B cell (primary cell): ENCODE measurements around the gene CD101. TPM values are rescaled to one million over a fixed set of nuclear protein-coding genes. Genes with fewer than 3 reads are reported as not detected.

Experiments used
- ATAC-seq: fragments of 200-7000 bp; cut with Tn5 transposase; one replicate; pipeline ENCODE4 v1.10.0; 2021; ENCODE audit warnings: low read depth, mild to moderate bottlenecking, moderate number of reproducible peaks, moderate library complexity
- CTCF ChIA-PET: fragments of 350-600 bp; sonication (Branson Sonifier 250); formaldehyde crosslinking; loops from one replicate; lab custom pipeline; 2021; ENCODE audit warnings: antibody characterized with exemption, inconsistent platforms; lab: Charles Lee
- POLR2A ChIA-PET: fragments of 350-600 bp; sonication (Branson Sonifier 250); formaldehyde crosslinking; loops from one replicate; lab custom pipeline; 2021; ENCODE audit warnings: antibody characterized with exemption; lab: Charles Lee
- DNase-seq: peaks from one replicate; pipeline ENCODE4 v3.0.0; 2013
- H2AFZ ChIP-seq: 2 replicates; pipeline ENCODE4 v1.6.1; 2012; ENCODE audit warnings: mild to moderate bottlenecking, low read depth, low read length; ENCODE audit not compliant: insufficient read depth, poor library complexity, severe bottlenecking
- H3K27ac ChIP-seq, 2 donors: 1 replicate in 1 of 2; 2 replicates in 1 of 2; pipeline ENCODE4 v1.5.1; 2012 to 2013; ENCODE audit warnings: low read length in 2 of 2, mild to moderate bottlenecking in 2 of 2, moderate library complexity in 1 of 2
- H3K27me3 ChIP-seq, 4 experiments: fragments of 200-600 bp in 1 of 4; sonication (generic) in 1 of 4; replicated peaks in 1 of 4; 1 replicate in 2 of 4; 2 replicates in 2 of 4; pipeline versions ENCODE4 v1.6.1 to v1.7.0; 2013 to 2016; ENCODE audit warnings: low read length in 3 of 4, mild to moderate bottlenecking in 2 of 4, mixed read lengths in 1 of 4, moderate library complexity in 1 of 4; ENCODE audit not compliant: insufficient read depth in 4 of 4, control insufficient read depth in 3 of 4; ENCODE audit errors: control extremely low read depth in 1 of 4
- H3K36me3 ChIP-seq, 2 experiments: replicated peaks in 1 of 2; 1 replicate in 1 of 2; 2 replicates in 1 of 2; pipeline versions ENCODE4 v1.6.1 to v1.7.1; 2013; ENCODE audit warnings: low read length in 1 of 2; ENCODE audit not compliant: insufficient read depth in 2 of 2, control insufficient read depth in 1 of 2; ENCODE audit errors: control extremely low read depth in 1 of 2, extremely low read depth in 1 of 2
- H3K4me1 ChIP-seq, 2 donors: fragments of 200-600 bp in 1 of 2; sonication (generic) in 1 of 2; 1 replicate in 1 of 2; 2 replicates in 1 of 2; pipeline versions ENCODE4 v1.5.1 to v1.6.1; 2013 to 2017; ENCODE audit warnings: low read length in 2 of 2; ENCODE audit not compliant: control insufficient read depth in 2 of 2, insufficient read depth in 2 of 2
- H3K4me2 ChIP-seq: replicated peaks from 2 replicates; pipeline ENCODE3; 2012; ENCODE audit warnings: mild to moderate bottlenecking, low read depth, low read length; ENCODE audit not compliant: poor library complexity, severe bottlenecking
- H3K4me3 ChIP-seq, 5 experiments: fragments of 200-600 bp in 1 of 5; sonication (generic) in 1 of 5; 1 replicate in 3 of 5; 2 replicates in 2 of 5; pipeline versions ENCODE4 v1.5.1 to v1.7.0; 2011 to 2016; ENCODE audit warnings: low read length in 4 of 5, mild to moderate bottlenecking in 4 of 5, low read depth in 2 of 5, control low read depth in 1 of 5, moderate library complexity in 1 of 5; ENCODE audit not compliant: insufficient read depth in 1 of 5; ENCODE audit errors: control extremely low read depth in 1 of 5, extremely low read depth in 1 of 5
- H3K79me2 ChIP-seq: fragments of 200-600 bp; sonication (generic); one replicate; pipeline ENCODE4 v1.6.0; 2016; ENCODE audit warnings: low read length; ENCODE audit not compliant: control insufficient read depth, insufficient read depth
- H3K9ac ChIP-seq: fragments of 200-600 bp; sonication (generic); 2 replicates; pipeline ENCODE4 v1.6.1; 2017; ENCODE audit warnings: mild to moderate bottlenecking, low read length, moderate library complexity
- H3K9me3 ChIP-seq, 3 donors: one replicate each; pipeline versions ENCODE4 v1.6.1 to v1.7.1; 2013; ENCODE audit warnings: low read length in 2 of 3; ENCODE audit not compliant: control insufficient read depth in 2 of 3, insufficient read depth in 1 of 3; ENCODE audit errors: control extremely low read depth in 1 of 3
- H4K20me1 ChIP-seq: 2 replicates; pipeline ENCODE4 v1.6.0; 2012; ENCODE audit warnings: mild to moderate bottlenecking, low read length; ENCODE audit not compliant: insufficient read depth, control insufficient read depth, poor library complexity, severe bottlenecking
- H3K27ac Mint-ChIP-seq: one replicate; pipeline ENCODE4 v1.8.0; 2021; ENCODE audit warnings: mixed read lengths
- H3K27me3 Mint-ChIP-seq: one replicate; pipeline ENCODE4 v1.8.0; 2021; ENCODE audit warnings: mixed read lengths
- H3K4me1 Mint-ChIP-seq: one replicate; pipeline ENCODE4 v1.8.0; 2021; ENCODE audit warnings: mixed read lengths
- H3K4me3 Mint-ChIP-seq: one replicate; pipeline ENCODE4 v1.8.0; 2021; ENCODE audit warnings: mixed read lengths
- H3K9me3 Mint-ChIP-seq: one replicate; pipeline ENCODE4 v1.8.0; 2022; ENCODE audit warnings: mixed read lengths; ENCODE audit not compliant: insufficient read depth
- EZH2 ChIP-seq: IDR thresholded peaks from 2 replicates; pipeline ENCODE4 v1.6.1; 2012; ENCODE audit warnings: borderline replicate concordance, low read depth, mild to moderate bottlenecking, moderate library complexity, low read length; ENCODE audit not compliant: insufficient read depth, poor library complexity, severe bottlenecking
- WGBS: methylation state at CpG from one replicate; pipeline ENCODE4 v1.1.5; 2013; ENCODE audit warnings: missing lambda C conversion rate; ENCODE audit not compliant: insufficient coverage; 5-methylcytosine and 5-hydroxymethylcytosine counted together
- intact Hi-C: fragments of 100-400 bp; cut with micrococcal nuclease; formaldehyde crosslinking; loops from one replicate; pipeline ENCODE4 v1.10.0; 2022
- polyA plus RNA-seq: library from polyadenylated mRNA; depleted of rRNA; stranded (reverse); fragments of >200 nt; gene quantifications from 2 replicates; pipeline ENCODE4 v1.2.3, GENCODE V29; 2012
- total RNA-seq, 2 donors: library from RNA; stranded (reverse); fragments of 120-200 nt in 1 of 2; gene quantifications; 1 replicate in 1 of 2; 2 replicates in 1 of 2; pipeline versions ENCODE4 v1.2.3 to v1.2.4, GENCODE V29; 2013 to 2022
- TF ChIP-seq, protein P1 (sequence below): fragments of 200-600 bp; IDR thresholded peaks from one replicate; pipeline ENCODE4 v1.8.0; 2022; ENCODE audit warnings: antibody characterized with exemption, mild to moderate bottlenecking

The CD101 gene
- total and polyA plus RNA-seq, 2 donors (not counting 1 experiment from before 2014, with no cell fraction given), result 0.19 TPM; not detected in 1

DNA sequence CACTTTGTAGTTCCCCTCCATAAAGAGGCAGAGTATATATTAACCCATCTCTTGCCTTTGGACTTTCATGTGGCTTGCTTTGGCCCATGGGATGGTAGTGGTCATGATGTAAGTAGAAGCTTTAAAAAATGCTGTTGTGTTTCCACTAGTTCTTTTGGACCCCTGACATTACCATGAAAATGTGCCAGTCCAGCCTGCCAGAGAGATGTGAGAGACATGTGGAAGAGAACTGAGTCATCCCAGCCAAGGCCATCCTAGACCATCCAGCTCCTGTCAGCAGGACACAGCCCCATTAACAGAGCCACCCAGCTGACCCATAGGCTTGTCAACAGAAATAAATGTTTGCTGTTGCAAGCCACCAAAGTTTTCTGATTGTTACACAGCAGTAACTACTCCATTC, 3.9 kb upstream of the CD101 start:
- no peaks in the 10 kb centered on the region for H3K27me3 ChIP-seq
- no peak overlapping the region for H3K27ac ChIP-seq
- no peaks in the 10 kb centered on the region for H4K20me1 ChIP-seq
- no peaks in the 10 kb centered on the region for H3K27me3 Mint-ChIP-seq
- no peak overlapping the region for H3K9ac ChIP-seq
- ChIA-PET POLR2A (no interaction called here), CTCF (no interaction called here)
- H3K36me3 ChIP-seq, result no peaks in the 10 kb centered on the region
- no peak for ATAC-seq
- intact Hi-C loops, result no loop called here
- no peak overlapping the region for H3K4me3 ChIP-seq
- H3K79me2 ChIP-seq, result no peaks in the 10 kb centered on the region
- peaks cover 0 to 13% of the 10 kb centered on the region in 2 donors for H3K4me1 ChIP-seq
- no peak for TF ChIP-seq EZH2
- TF ChIP-seq, protein P1, sequence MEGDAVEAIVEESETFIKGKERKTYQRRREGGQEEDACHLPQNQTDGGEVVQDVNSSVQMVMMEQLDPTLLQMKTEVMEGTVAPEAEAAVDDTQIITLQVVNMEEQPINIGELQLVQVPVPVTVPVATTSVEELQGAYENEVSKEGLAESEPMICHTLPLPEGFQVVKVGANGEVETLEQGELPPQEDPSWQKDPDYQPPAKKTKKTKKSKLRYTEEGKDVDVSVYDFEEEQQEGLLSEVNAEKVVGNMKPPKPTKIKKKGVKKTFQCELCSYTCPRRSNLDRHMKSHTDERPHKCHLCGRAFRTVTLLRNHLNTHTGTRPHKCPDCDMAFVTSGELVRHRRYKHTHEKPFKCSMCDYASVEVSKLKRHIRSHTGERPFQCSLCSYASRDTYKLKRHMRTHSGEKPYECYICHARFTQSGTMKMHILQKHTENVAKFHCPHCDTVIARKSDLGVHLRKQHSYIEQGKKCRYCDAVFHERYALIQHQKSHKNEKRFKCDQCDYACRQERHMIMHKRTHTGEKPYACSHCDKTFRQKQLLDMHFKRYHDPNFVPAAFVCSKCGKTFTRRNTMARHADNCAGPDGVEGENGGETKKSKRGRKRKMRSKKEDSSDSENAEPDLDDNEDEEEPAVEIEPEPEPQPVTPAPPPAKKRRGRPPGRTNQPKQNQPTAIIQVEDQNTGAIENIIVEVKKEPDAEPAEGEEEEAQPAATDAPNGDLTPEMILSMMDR, result no peak
- no peaks in the 10 kb centered on the region for H3K9me3 ChIP-seq
- no peak for DNase-seq
- no peak overlapping the region for H3K4me2 ChIP-seq
- no peak overlapping the region for H2AFZ ChIP-seq
- no peak overlapping the region for H3K27ac Mint-ChIP-seq
- H3K4me3 Mint-ChIP-seq, result no peak overlapping the region
- H3K4me1 Mint-ChIP-seq, result peaks cover 20% of the 10 kb centered on the region
- H3K9me3 Mint-ChIP-seq, result no peaks in the 10 kb centered on the region

DNA sequence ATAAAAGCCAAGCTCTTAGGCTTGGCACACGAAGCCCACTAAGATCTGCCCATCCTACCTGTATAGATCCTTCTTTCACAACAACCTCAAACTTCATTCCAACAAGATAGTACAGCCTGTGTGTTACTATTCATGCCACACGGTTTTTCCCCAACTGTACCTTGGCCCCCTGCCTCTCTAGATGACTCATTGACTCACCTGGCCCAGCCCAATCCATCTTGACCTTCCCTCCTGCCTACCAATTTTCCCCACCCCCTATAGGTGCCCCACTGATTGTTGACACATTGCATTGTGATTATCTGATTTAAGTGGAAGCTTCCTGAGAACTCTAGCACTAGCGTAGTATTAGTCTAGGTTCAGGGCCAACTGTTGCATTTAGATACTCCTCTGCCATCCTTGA, 2.0 kb upstream of the CD101 start:
- intact Hi-C loops, result no loop called here
- Histone ChIP-seq H3K27ac (no peak overlapping the region), H3K4me1 (peaks cover 0 to 13% of the 10 kb centered on the region in 2 donors), H4K20me1 (no peaks in the 10 kb centered on the region), H3K79me2 (no peaks in the 10 kb centered on the region), H3K4me2 (no peak overlapping the region), H2AFZ (no peak overlapping the region), H3K4me3 (no peak overlapping the region), H3K27me3 (no peaks in the 10 kb centered on the region), H3K36me3 (no peaks in the 10 kb centered on the region), H3K9me3 (no peaks in the 10 kb centered on the region), H3K9ac (no peak overlapping the region)
- Mint-ChIP-seq H3K4me1 (peaks cover 27% of the 10 kb centered on the region), H3K9me3 (no peaks in the 10 kb centered on the region), H3K27me3 (no peaks in the 10 kb centered on the region), H3K27ac (no peak overlapping the region), H3K4me3 (no peak overlapping the region)
- POLR2A ChIA-PET, result no interaction called here
- 84% methylated on average over 3 of the region's 3 CpGs for WGBS
- no peak for TF ChIP-seq EZH2
- TF ChIP-seq, protein P1, result no peak
- CTCF ChIA-PET, result interaction anchor here (0.6 kb wide), 1 partner anchor 49 kb away, joined by 3 read pairs; no protein-coding TSS in a partner anchor
- DNase-seq (no peak), ATAC-seq (no peak)
